Mammary epithelial cell (primary cell): Measurements from ENCODE around the gene TRMT61A.

Source experiments
- EZH2 ChIP-seq: IDR thresholded peaks from 2 replicates; pipeline ENCODE4 v1.6.1; 2012; ENCODE audit warnings: low read length, inconsistent platforms, borderline replicate concordance
- TF ChIP-seq, protein P1 (sequence below), 2 donors: IDR thresholded peaks in 1 of 2; conservative IDR thresholded peaks in 1 of 2; 2 replicates each; pipeline ENCODE4 v1.5.1; 2011 to 2012; ENCODE audit warnings: inconsistent platforms in 2 of 2, low read length in 2 of 2, mild to moderate bottlenecking in 2 of 2, control low read depth in 1 of 2, low read depth in 1 of 2; ENCODE audit not compliant: insufficient read depth in 1 of 2; ENCODE audit errors: extremely low read depth in 1 of 2

DNA sequence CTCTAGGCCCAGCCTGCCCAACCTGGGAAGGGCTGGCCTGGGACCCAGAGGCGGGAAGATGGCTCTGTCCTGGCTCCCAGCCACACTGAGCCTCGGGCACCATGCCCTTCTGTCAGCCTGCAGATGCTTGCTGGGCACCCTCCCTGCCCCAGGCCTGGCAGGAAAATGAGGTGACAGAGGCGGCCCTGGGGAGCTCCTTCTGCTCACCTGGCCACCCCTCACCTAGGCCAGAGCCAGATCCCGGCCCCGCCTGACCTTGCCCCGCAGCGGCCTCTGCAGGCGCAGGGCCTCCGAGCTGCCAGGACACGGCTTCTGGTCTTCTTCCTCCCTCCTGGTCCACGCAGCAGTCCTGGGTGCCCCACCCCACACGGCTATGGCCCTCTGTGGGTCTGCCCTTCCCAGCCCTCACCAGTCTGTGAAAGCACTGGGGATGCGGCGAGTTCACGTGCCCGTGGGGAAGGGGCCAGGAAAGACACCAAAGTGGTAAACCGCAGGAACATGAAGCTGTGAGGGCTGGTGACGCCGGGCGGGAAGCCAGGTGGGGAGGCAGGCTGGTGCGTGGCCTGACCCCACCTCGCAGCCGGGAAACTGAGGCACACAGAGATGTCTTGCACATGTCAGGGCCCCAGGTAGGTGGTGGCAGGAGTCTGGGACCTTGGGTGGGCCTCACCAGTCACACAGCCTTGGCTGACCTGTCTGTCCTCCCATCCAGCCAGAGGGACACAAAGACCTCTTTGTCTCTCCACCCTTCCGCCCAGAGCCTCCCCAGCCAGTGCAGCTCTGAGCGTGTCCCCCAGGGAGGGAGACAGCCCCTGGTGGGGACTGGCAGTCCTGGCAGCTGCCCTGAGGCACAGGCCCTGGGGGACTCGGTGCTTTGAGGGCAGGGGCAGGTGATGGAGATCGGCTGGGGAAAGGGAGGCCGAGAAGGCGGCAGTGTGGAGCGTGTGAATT, 20.6 kb downstream of the TRMT61A start:
- TF ChIP-seq, protein P1, sequence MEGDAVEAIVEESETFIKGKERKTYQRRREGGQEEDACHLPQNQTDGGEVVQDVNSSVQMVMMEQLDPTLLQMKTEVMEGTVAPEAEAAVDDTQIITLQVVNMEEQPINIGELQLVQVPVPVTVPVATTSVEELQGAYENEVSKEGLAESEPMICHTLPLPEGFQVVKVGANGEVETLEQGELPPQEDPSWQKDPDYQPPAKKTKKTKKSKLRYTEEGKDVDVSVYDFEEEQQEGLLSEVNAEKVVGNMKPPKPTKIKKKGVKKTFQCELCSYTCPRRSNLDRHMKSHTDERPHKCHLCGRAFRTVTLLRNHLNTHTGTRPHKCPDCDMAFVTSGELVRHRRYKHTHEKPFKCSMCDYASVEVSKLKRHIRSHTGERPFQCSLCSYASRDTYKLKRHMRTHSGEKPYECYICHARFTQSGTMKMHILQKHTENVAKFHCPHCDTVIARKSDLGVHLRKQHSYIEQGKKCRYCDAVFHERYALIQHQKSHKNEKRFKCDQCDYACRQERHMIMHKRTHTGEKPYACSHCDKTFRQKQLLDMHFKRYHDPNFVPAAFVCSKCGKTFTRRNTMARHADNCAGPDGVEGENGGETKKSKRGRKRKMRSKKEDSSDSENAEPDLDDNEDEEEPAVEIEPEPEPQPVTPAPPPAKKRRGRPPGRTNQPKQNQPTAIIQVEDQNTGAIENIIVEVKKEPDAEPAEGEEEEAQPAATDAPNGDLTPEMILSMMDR (conservative IDR thresholded peaks at IDR 0.05 in 1 of 2, IDR thresholded peaks at IDR 0.05 in 1 of 2; ENCODE audit: extremely low read depth in 1 of 2, insufficient read depth in 1 of 2, low read depth in 1 of 2, low read length in 2 of 2), result peak in 1 of 2 donors; percentile 20
- TF ChIP-seq EZH2, result no peak
